WI38 (cell line): ENCODE results near the gene PRDM13.
A peak's percentile ranks its signal among the peaks of the same experiment; 100 is the strongest.
"Not testable (repeated sequence)": the region's sequence is repeated elsewhere in the genome, so short reads cannot be mapped to it uniquely, and the experiment has no call there.

Experiments
- H3K4me3 ChIP-seq: 2 replicates; pipeline ENCODE4 v1.5.1; 2011; ENCODE audit warnings: low read depth, mild to moderate bottlenecking, control low read depth, low read length
- CTCF ChIP-seq: IDR thresholded peaks from 2 replicates; pipeline ENCODE4 v1.5.1; 2012; ENCODE audit warnings: low read depth, mild to moderate bottlenecking, control low read depth, low read length

PRDM13 gene

GRCh38 chr6:99590728-99591672, 15.6 kb upstream of the PRDM13 start:
- TF ChIP-seq CTCF, result no peak
- no peak overlapping the region for H3K4me3 ChIP-seq

GRCh38 chr6:99591673-99592364, 14.8 kb upstream of the PRDM13 start:
- TF ChIP-seq CTCF, result no peak
- H3K4me3 ChIP-seq, result no peak overlapping the region

GRCh38 chr6:99592900-99593299, 13.7 kb upstream of the PRDM13 start:
- no peak overlapping the region for H3K4me3 ChIP-seq
- TF ChIP-seq CTCF, result no peak

- not testable (repeated sequence) for H3K4me3 ChIP-seq
Measured at GRCh38 chr6:99594696-99595095, 11.9 kb upstream of the PRDM13 start.

- TF ChIP-seq CTCF, result no peak
- peak overlapping the region; percentile 48 for H3K4me3 ChIP-seq
Measured at GRCh38 chr6:99602520-99603420, 3.9 kb upstream of the PRDM13 start.

- no peak for TF ChIP-seq CTCF
- peak overlapping the region; percentile 48 for H3K4me3 ChIP-seq
Measured at GRCh38 chr6:99603421-99604165, 3.0 kb upstream of the PRDM13 start.
